Transverse colon (tissue), 4 donors: ENCODE results near the gene FBXO8. TPM values are rescaled to one million over a fixed set of nuclear protein-coding genes. Genes with fewer than 3 reads are reported as not detected.

Experiments used
- DNase-seq: peaks from one replicate; pipeline ENCODE4 v3.0.0-alpha.2; 2019
- H3K27ac ChIP-seq, 4 donors: fragments of 200-600 bp; sonication (generic); 2 replicates each; pipeline ENCODE4 v1.5.1; 2016 to 2018; ENCODE audit warnings: inconsistent platforms in 4 of 4
- H3K27me3 ChIP-seq: fragments of 200-600 bp; sonication (generic); 2 replicates; pipeline ENCODE4 v1.5.1; 2017; ENCODE audit warnings: inconsistent platforms
- H3K36me3 ChIP-seq, 4 donors: fragments of 200-600 bp; sonication (generic); 2 replicates each; pipeline ENCODE4 v1.5.1; 2017 to 2019; ENCODE audit warnings: inconsistent platforms in 4 of 4
- H3K4me1 ChIP-seq, 4 donors: fragments of 200-600 bp; sonication (generic); 2 replicates each; pipeline ENCODE4 v1.5.1; 2017 to 2020; ENCODE audit warnings: inconsistent platforms in 4 of 4
- H3K4me3 ChIP-seq, 4 donors: fragments of 200-600 bp; sonication (generic); 1 replicate in 1 of 4; 2 replicates in 3 of 4; pipeline versions ENCODE4 v1.5.1 to v1.6.1; 2017 to 2019; ENCODE audit warnings: inconsistent platforms in 4 of 4
- H3K9me3 ChIP-seq, 2 donors: fragments of 200-600 bp; sonication (generic); 2 replicates each; pipeline ENCODE4 v1.5.1; 2017 to 2019; ENCODE audit warnings: inconsistent platforms in 2 of 2
- CTCF ChIP-seq, 5 experiments: fragments of 200-600 bp in 3 of 5; fragments of 450-650 bp in 2 of 5; sonication (generic) in 3 of 5; IDR thresholded peaks; 1 replicate in 2 of 5; 2 replicates in 3 of 5; pipeline ENCODE4 v1.5.1; 2016 to 2017; ENCODE audit warnings: antibody characterized with exemption in 5 of 5, inconsistent platforms in 3 of 5, mild to moderate bottlenecking in 2 of 5, moderate library complexity in 1 of 5
- EP300 ChIP-seq: sonication (generic); formaldehyde crosslinking; IDR thresholded peaks from one replicate; pipeline ENCODE4 v1.6.1; 2017; ENCODE audit warnings: antibody characterized with exemption, low read depth
- POLR2A ChIP-seq: fragments of 450-650 bp; IDR thresholded peaks from one replicate; pipeline ENCODE4 v1.6.1; 2016; ENCODE audit warnings: antibody characterized with exemption, mild to moderate bottlenecking, moderate library complexity
- POLR2AphosphoS5 ChIP-seq, 3 donors: sonication (generic); formaldehyde crosslinking; IDR thresholded peaks; one replicate each; pipeline ENCODE4 v1.6.1; 2016; ENCODE audit warnings: antibody characterized with exemption in 3 of 3
- WGBS, 2 donors: methylation state at CpG; one replicate each; pipeline ENCODE4 v1.1.5; 2018; ENCODE audit warnings: low coverage in 1 of 2; 5-methylcytosine and 5-hydroxymethylcytosine counted together
- in situ Hi-C, 4 donors: fragments of 200-750 bp; cut with MboI; loops; one replicate each; pipeline versions ENCODE4 v1.15.0 to v1.15.1; 2017; ENCODE audit warnings: low sequenced_read_pairs in 3 of 4, low pct_ligation_motif_present in 1 of 4, low pct_unique_long_range_greater_than_20kb in 1 of 4
- intact Hi-C: fragments of 100-400 bp; cut with DNase I; formaldehyde crosslinking; loops from one replicate; pipeline ENCODE4 v1.15.1; 2023; ENCODE audit warnings: low total_unique reads
- total RNA-seq, 4 donors: library from RNA; depleted of rRNA; stranded (reverse); fragments of >200 nt; gene quantifications; one replicate each; pipeline ENCODE4 v1.1.0, GENCODE V29; 2016

The FBXO8 gene
- total RNA-seq, 4 donors from 2014 or later = 30.1 to 45.3 (median 37.1) TPM

- no peak overlapping the region for H3K27ac ChIP-seq
- H3K4me1 ChIP-seq = no peaks in the 10 kb centered on the region
- in situ Hi-C loops (loop anchor here in 2 of 4 donors (25.0 kb wide), 2 partner anchors 112 to 912 kb away; no protein-coding TSS in a partner anchor), intact Hi-C loops (loop anchor here (5.0 kb wide), 1 partner anchor 502 kb away; no protein-coding TSS in a partner anchor)
- no peaks in the 10 kb centered on the region for H3K9me3 ChIP-seq
- WGBS, 2 donors = 100% methylated on average over 1 of the region's 1 CpG
- no peak for DNase-seq
- peaks cover 0 to 4% (median 0%) of the 10 kb centered on the region in 4 donors for H3K36me3 ChIP-seq
- no peaks in the 10 kb centered on the region for H3K27me3 ChIP-seq
- TF ChIP-seq EP300 = no peak
- no peak for TF ChIP-seq POLR2A
- TF ChIP-seq POLR2AphosphoS5 (IDR thresholded peaks at IDR 0.05) = no peak
- TF ChIP-seq CTCF (IDR thresholded peaks at IDR 0.05) = no peak
- H3K4me3 ChIP-seq = no peak overlapping the region
Measured at GRCh38 chr4:174324236-174324635, 40.8 kb upstream of the FBXO8 start.

GRCh38 chr4:174320494-174321199 is 37.2 kb upstream of the FBXO8 start:
- intact Hi-C loops (loop anchor here (5.0 kb wide), 1 partner anchor 498 kb away; no protein-coding TSS in a partner anchor), in situ Hi-C loops (loop anchor here in 2 of 4 donors (25.0 kb wide), 2 partner anchors 108 to 908 kb away; no protein-coding TSS in a partner anchor)
- peaks cover 0 to 4% (median 0%) of the 10 kb centered on the region in 4 donors for H3K36me3 ChIP-seq
- no peaks in the 10 kb centered on the region for H3K9me3 ChIP-seq
- H3K27ac ChIP-seq = no peak overlapping the region
- WGBS, 2 donors = 71 to 90% methylated on average over 4 to 5 of the region's 5 CpGs
- H3K4me1 ChIP-seq = peaks cover 0 to 4% (median 0%) of the 10 kb centered on the region in 4 donors
- no peaks in the 10 kb centered on the region for H3K27me3 ChIP-seq
- no peak for DNase-seq
- TF ChIP-seq CTCF (IDR thresholded peaks at IDR 0.05) (no peak), POLR2AphosphoS5 (IDR thresholded peaks at IDR 0.05) (no peak), POLR2A (no peak), EP300 (no peak)
- no peak overlapping the region for H3K4me3 ChIP-seq

DNA sequence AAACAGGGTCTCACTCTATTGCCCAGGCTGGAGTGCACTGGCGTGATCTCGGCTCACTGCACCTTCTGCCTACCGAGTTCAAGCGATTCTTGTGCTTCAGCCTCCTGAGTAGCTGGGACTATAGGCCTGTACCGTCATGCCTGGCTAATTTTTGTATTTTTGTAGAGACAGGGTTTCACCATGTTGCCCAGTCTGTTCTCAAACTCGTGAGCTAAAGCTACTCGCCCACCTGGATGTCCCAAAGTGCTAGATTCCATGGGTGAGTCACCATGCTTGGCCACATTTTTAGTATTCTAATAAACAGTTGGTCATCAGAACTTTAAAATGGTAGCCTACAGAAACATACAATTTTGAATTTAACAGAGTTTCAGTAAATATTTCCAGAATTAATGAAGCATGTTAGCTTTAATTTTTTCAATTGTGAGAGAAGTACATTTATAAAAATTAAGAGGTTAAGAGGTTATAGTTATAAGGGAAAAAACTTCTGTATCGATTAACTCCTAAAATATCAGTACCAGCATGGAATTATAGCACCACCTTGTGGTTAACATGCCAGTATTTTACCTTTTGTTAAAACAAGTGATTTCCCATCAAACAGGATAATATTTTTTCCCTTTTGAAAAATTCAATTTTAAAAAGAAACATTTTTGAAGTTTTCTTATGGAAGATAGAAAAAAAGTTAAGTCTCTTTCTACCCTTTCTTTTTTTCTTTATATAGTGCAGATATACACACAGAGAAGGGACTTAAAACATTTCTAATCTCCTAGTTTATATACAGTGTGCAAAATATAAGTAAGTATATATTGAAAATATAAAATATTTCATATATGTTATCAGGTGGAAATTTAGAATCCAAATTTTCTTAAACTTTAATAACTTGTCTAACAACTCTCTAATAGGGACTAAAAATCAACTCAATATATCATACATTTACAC is 35.6 kb upstream of the FBXO8 start:
- in situ Hi-C loops = loop anchor here in 2 of 4 donors (10.0 to 25.0 kb wide), 3 partner anchors 94 to 907 kb away; no protein-coding TSS in a partner anchor

More for the DNA sequence above, 35.6 kb upstream of the FBXO8 start:
- peaks cover 0 to 4% (median 0%) of the 10 kb centered on the region in 4 donors for H3K4me1 ChIP-seq
- DNase-seq = no peak
- 74 to 76% methylated on average over 8 of the region's 8 CpGs for WGBS, 2 donors
- no peaks in the 10 kb centered on the region for H3K9me3 ChIP-seq
- no peak overlapping the region for H3K4me3 ChIP-seq
- no peaks in the 10 kb centered on the region for H3K27me3 ChIP-seq
- intact Hi-C loops = no loop called here
- peaks cover 0 to 4% (median 0%) of the 10 kb centered on the region in 4 donors for H3K36me3 ChIP-seq
- TF ChIP-seq POLR2AphosphoS5 (IDR thresholded peaks at IDR 0.05) = no peak
- peak; percentile 57 to 79 (median 72) for TF ChIP-seq CTCF (IDR thresholded peaks at IDR 0.05)
- H3K27ac ChIP-seq = no peak overlapping the region
